Measurements from ENCODE around the gene RFFL.
A peak's percentile ranks its signal among the peaks of the same experiment; 100 is the strongest.
"Not testable (repeated sequence)": the region's sequence is repeated elsewhere in the genome, so short reads cannot be mapped to it uniquely, and the experiment has no call there.

The RFFL gene, protein sequence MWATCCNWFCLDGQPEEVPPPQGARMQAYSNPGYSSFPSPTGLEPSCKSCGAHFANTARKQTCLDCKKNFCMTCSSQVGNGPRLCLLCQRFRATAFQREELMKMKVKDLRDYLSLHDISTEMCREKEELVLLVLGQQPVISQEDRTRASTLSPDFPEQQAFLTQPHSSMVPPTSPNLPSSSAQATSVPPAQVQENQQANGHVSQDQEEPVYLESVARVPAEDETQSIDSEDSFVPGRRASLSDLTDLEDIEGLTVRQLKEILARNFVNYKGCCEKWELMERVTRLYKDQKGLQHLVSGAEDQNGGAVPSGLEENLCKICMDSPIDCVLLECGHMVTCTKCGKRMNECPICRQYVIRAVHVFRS

DNA sequence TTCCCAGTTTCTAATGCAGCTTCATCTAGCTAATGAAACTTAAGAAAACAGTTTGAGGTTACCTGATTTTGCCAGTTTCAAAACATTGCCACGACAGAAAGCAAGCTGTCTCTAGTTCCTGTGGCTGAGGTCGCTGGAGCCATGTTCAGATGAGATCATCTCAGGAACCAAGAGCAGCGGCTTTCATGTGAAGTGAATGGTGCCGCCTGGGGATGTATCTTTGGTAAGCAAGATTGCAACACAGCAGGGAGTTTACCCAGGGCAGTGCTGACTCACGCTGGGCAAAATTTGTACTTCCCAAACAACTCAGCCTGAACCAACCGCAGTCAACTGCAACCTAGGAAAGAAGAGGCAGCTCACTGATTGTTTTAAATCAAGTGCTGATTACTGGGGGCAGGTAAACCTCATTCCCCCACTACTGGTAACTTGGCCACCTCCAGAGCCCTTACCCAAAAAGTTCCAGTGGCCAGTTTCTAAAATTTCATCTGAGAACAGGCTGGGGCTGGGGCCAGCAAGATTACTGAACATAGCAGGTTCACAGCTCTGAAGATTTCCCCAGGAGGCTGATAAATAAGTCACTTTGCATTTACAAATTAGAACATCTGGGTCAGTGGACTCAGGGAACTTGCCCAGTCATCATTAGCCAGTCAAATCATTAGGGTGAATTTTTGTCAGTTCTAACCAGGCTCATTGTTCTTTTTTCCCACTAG lies at the start of gene RFFL:
RFFL (minus strand) TSS at position 194 of the 710 bp plus-strand sequence. CDS start 37,154 bp downstream, outside the sequence.
- peak; percentile 92 for DNase-seq

DNA sequence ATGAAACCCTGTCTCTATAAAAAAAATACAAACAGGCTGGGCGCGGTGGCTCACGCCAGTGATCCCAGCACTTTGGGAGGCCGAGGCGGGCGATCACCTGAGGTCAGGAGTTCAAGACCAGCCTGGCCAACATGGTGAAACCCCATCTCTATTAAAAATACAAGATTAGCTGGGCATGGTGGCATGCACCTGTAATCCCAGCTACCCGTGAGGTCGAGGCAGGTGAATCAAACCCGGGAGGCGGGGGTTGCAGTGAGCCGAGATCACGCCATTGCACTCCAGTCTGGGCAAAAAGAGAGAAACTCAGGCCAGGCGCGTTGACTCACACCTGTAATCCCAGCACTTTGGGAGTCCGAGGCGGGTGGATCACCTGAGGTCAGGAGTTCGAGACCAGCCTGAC lies 47.3 kb upstream of the RFFL start:
- not testable (repeated sequence) for DNase-seq

DNA sequence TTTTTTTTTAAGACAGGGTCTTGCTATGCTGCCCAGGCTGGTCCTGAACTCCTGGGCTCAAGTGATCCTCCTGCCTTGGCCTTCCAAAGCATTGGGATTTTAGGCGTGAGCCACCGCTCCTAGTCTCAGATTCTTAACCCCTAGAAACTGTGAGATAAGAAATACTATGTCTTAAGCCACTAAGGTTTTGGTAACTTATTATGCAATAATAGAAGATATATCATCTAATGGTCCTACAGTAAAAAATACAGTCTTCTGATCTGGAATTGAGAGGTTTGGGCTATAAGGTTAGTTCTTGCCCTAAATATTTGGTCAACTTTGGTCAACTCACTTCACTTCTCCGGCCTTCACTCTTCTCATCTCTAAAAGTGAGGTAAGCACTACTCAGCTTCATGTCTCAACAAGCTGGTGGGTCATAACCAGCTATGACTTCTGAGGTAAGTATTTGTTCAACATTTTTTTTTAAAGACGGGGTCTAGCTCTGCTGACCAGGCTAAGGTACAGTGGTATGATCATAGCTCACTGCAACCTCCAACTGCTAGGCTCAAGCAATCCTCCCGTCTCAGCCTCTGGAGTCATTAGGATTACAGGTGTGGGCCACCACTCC lies 41.4 kb upstream of the RFFL start:
- DNase-seq: no peak

DNA sequence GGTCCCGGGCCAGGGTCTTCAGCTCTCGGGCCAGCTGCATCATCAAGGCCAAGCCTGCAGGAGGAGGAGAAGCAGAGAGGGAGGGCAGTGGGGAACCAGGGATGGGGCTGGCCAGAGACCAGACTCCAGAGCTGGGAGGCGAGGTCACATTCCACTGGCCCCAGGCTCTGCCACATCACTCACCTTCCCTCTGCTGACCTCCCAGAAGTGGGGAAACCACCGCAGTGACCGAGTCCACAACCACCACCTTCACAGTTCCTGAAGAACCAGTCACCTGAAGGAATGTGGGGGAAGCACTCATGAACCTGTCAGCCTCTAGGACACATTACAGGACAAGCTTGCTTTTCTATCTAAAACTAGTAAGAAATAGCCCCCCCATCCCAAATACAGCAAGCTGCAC lies 39.8 kb upstream of the RFFL start:
- DNase-seq: no peak

DNA sequence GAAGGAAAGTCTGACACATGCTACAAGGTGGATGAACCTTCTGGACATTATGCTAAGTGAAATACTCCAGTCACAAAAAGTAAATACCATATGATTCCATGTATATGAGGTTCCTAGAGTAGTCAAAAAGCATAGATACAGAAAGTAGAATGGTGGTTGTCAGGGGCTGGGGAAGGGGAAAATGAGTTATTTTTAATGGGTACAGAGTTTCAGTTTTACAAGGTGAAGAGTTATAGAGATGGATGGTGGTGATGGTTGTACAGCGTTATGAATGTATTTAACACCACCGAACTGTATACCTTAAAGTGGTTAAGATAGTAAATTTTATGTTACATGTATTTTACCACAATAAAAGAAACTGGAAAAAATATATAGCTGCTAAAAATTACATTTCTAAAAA lies 38.2 kb upstream of the RFFL start:
- no peak for DNase-seq

DNA sequence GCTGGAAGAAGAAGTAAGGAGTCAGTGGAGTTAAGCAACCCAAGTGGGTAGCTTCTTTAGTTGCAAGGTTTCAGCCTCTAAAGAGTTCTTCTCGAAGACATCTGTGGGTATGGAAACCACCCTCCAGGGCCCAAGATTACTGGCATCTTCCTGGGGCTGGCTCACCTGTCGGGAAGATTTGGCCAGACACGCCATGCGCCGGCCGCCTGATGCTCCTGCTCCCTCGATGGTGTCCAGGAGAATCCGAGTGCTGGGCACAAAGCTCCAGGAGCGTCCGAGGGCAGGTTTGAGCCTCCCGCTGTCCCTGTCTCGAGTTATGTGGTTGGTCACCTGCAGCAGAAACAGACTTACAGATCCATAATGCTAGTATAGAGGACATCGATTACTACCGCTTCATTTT lies 37.5 kb upstream of the RFFL start:
- DNase-seq: no peak

DNA sequence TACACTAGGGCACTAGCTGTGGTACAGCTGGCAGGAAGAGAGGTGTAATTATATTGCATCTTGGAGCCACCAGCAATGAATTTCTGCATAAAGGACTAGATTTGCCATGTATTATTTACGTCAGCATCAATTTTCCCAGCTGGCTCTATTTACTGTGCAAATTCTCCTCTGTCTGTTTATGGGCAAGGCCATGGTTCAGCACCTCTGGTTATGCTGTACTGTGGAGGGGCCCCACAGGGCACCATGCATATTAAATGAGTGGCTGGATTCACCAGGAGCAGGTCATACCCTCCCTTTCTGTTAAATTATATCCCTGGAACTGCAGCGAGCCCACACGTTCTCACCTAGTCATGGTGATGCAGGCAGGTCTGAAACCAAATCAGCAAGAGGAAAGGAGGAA lies 36.4 kb upstream of the RFFL start:
- no peak for DNase-seq

DNA sequence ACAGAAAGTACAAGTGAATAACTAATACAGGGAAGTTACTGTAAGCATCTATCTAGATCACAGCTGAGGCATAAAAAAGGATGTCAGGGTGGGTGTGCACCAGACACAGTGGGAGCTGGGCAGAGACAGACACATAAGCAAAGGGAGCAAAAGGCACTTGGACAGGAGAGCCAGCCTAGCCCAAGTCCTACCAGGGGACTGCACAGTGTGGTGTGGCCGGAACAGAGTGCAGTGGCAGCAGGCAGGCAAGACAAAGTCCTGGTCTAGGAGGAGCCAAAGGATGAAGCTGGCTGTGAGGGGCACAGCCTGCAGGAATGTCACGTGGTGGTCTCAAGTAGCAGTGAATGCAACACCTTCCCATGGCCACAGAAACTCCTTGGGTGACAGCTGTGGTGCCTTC lies 34.3 kb upstream of the RFFL start:
- no peak for DNase-seq

DNA sequence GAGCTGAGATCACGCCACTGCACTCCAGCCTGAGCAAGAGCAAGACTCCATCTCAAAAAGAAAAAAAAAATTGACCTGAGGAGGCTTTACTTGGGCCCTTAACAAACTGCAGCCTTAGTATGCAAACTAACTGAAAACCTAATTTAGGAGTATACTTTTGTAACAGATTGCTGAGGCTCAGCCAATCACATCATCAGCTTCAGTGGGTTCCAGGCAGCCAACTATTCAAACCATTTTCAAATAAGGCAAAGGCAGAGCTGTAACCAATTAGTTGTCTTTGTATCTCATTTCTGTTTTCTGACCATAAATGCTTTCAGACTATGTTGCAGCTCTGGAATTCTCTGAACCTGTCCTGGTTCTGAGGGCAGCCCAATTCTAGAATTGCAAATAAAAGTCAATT lies 32.2 kb upstream of the RFFL start:
- DNase-seq: no peak

DNA sequence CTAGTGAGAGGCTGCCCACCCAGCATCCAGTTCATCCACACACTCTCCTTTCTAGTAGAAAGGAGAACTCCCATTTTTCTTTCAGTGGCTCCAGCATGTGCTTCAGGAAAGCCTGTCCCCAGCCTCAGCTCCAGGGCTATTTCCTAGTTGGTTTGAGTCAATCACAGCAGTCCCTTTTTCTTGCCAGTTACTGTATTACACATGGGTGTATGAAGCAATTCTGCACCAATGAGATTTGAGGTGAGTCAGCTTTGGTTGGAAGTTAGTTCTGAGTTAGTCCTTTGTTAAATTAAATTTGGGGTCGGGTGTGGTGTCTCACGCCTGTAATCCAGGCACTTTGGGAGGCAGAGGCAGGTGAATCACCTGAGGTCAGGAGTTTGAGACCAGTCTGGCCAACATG lies 31.4 kb upstream of the RFFL start:
- no peak for DNase-seq

DNA sequence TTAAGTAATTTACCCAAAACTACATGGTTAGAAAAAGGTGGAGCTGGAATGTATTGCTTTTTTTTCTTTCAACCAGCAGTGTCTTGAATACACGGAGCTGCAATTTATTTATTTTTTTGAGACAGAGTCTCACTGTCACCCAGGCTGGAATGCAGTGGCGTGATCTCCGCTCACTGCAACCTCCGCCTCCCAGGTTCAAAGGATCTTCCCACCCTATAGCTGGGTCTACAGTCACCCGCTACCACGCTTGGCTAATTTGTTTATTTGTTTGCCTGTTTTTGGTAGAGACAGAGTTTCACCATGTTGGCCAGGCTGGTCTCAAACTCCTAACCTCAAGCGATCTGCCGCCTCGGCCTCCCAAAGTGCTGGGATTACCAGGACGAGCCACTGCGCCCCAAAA lies 27.2 kb upstream of the RFFL start:
- DNase-seq: not testable (repeated sequence)

DNA sequence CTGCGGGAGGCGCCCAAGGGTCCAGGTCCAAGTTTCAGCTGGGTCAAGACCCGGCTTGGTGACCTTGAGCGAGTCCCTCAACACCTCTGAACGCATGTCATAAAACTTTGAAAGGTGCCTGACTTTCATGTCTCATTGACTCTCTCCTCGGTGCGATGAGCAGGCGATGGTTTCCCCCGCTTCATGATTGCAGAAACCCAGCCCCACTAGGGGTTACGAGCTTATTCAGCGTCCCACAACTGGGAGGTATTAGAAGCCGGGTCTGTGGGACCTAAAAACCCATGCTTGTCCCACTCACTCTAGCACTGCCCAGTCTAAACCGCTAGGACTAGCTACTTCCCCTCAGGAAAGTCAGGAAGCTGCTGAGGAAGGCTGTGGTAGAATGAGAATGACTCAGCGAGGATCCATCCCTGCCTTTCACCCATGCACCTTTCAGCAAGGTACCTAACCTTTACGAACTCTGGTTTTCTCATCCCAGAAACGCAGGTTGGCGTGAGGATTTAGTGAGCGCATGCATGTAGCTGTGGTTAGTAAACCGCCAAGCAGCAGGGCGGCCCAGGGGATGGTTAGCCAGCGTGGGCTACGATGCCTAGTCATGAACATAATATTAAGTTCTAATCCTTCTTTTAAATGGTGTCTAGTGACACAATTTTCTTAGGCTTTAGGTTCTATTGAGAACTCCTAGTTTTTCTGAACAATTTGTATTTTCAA lies 26.2 kb upstream of the RFFL start:
- DNase-seq: no peak

DNA sequence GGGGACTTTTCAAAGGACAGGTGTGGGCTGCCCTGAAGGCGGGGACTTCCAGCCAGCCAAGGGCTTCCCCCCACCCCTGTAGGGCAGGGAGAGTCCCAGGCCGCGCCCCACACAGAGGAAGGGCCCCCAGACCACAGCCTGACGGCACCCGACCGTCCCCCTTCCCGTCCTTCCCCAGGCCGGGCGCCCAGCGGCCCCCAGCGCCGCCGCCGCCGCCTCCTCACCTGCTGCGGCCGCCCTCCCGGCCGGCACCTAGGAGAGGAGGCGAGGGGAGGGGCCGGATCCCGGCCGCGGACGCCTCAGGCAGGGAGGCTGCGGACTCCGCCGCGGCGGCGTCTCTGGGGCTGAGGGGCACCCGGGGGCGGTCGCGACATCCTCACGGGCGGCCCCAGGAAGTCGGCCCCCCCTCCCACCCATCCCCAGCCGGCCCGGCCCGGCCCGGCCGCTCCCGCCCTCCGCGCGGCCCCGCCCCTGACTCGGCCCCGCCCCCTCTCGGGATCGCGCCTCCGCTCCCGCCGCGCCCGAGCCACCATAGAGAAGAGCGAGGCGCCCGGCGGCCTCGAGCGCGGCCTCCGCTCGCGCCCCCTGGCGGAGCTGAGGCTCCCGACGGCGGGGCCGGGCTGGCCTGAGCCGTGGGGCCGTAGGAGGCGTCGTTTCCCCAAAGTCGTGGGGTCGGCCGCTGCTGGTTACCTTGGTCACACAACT lies 25.5 kb upstream of the RFFL start:
- DNase-seq: peak; percentile 93

DNA sequence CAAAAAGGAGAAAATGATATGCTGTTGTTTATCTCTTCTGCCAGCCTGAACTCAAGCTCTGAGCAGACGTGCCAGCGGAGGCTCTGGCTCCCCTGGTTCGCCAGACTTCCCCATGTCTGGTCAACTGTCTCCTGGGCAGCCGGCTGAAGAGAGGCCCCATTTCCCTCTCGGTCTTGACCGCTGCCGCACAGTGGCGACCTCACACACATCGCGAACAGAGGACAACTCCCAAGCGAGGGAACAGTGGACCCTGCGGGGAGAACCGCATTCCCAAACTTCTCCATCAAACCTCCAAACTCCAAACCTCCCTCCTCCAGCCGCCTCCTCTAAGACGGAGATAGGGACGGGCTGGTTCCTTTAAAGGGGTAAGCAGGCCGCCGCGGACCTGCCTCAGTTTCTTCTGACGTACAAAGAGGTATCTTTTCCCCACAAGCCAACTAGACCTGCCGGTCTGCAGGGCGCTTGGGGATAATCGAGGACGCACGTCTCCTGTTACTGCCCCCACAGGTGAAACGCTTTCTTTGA lies 24.9 kb upstream of the RFFL start:
- no peak for DNase-seq

DNA sequence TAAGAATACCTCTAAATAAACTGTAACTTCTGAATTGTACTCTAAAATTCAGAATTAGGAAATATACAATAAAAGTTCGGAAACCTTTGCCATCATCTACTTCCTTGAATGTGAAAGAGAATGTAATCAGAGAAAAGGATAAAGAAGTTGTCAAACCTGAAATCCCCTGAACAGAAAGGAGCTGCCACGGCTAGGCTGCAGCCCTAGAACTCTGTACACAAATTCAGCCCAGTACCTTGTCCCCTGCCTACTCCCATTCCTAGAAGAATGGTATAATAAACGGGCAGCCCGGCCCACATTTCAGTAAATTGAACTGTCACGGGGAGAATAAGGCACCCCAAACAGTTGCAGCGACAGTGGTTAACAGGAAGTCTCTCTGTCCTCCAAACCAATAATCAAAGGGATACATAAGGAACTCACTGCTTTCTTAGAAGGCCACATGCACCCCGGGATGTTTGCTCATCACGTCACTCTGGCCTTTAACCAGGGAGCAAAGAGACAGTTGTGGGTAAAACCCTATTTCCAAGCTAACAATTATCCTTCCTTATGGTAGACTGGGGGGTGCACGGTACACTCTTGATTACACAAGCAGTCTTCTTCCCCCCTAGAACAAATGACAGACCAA lies 24.3 kb upstream of the RFFL start:
- DNase-seq: peak; percentile 57

DNA sequence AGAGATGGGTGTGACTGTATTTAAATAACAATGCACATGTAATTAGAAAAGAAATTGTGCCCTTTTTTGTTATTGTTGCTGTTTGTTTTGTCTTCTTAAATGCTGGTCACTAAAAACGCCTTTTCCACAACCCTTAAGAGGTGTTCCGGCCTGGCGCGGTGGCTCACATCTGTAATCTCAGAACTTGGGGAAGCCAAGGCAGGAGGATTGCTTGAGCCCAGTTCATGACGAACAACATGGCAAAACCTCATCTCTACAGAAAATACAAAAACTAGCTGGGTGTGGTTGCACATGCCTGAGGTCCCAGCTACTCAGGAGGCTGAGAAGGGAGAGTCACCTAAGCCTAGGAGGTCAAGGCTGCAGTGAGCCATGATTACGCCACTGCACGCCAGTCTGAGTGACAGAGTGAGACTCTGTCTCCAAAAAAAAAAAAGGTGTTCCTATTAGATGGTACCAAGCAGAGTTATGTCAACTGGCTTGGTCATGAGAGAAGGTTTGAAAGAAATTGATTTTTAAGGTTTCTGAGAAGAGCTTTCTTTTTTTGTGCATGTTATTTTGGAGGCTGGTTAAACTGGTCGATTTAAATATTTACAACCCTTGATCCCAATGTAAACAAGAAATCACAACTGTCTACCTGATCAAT lies 23.5 kb upstream of the RFFL start:
- DNase-seq: peak; percentile 20

DNA sequence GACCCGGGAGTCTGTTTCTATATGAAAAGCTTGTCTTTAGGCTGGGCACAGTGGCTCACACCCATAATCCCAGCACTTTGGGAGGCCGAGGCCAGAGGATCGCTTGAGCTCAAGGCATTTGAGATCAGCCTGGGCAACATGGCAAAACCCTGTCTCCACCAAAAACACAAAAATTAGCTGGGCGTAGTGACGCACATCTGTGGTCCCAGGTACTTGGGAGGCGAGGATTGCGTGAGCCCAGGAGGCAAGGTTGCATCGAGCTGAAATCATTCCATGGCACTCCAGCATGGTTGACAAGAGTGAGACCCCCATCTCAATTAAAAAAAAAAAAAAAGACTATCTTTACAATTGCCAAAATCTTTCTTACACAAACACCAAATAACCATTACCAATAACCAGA lies 22.7 kb upstream of the RFFL start:
- no peak for DNase-seq

DNA sequence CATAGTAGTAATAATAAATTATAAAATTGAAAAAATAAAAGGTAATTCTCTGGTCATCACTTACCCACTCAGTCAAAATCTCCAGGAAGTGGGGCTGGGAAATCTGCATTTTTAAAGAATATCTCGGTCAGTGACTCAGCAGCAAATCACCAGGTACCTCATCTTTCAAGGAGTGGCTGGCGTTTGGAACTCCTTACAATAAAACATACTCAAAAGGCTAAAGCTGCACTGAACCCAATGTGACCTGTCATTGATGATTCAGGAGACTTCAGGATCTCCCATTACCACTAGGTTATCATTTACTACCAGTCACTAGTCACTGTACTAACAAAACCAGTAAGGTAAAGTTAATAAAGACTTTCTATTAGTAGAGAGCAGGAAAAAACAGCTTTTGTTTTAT lies 21.5 kb upstream of the RFFL start:
- no peak for DNase-seq

DNA sequence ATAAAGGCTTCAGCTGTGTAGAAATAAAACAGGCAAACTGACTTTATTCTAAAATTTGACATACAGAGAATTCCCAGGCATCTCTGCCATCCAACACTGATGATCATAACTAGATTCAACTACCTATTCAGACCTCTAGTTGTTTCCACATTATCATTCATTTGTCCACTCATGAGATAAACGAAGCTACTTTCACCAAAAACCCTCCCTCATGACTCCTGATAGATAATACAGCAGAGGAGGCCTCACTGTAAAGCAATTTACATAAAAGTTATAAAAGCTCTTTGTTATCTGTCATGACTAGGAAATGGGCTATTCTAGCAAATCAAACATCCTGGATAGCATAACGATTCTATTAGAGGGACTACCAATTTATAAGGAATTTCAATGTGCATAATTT lies 19.6 kb upstream of the RFFL start:
- no peak for DNase-seq

DNA sequence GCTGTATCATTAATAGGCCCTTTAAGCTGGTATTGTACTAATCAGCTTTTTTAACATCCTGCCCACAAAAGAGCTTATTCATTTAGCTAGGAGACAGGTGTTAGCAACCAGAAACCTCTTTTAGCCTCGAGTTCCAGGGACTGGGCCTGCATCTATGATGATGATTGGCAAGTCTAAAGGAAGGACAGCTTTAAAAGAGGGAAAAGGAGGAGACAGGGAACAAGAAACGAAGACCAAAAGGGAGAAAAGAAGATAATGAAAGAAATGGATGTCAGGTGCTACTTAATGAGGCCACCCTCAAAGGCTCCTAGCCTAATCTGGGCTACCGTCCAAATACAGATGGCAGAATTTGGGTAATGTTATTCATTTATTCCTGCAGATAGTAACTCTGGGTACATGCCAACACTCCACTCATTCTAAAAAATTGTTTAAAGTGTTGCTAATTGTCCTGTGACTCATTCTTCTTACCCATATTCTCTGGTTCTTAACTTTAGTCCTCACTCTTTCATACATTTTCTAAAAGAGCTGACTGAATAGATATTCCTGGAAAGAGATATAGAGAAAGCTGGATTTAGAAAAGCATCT lies 18.7 kb upstream of the RFFL start:
- peak; percentile 42 for DNase-seq

DNA sequence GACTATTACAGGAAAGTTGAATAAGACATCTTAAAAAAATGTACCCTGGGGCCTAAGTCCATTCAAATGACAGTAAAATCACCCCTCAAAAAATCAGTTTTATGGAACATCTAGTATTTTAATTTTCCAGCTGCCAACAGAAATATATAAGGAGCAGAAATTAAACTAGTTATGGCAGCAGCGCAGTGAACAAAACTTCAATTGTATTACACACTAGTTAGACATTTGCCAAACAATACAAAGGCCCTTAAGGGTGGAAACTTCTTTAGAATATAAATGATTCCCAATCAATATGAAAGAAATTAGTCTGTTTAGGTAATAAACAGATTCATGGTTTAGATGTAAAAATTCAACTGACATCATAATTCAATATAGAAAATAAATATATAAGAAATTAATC lies 18.1 kb upstream of the RFFL start:
- DNase-seq: no peak
